Measurements from ENCODE around the gene ZNF705A. TPM values are rescaled to one million over a fixed set of nuclear protein-coding genes. Genes with fewer than 3 reads are reported as not detected.
"Not testable (repeated sequence)": the region's sequence is repeated elsewhere in the genome, so short reads cannot be mapped to it uniquely, and the experiment has no call there.

ZNF705A gene
- total RNA-seq, 1 experiment from 2014 or later: not detected

DNA sequence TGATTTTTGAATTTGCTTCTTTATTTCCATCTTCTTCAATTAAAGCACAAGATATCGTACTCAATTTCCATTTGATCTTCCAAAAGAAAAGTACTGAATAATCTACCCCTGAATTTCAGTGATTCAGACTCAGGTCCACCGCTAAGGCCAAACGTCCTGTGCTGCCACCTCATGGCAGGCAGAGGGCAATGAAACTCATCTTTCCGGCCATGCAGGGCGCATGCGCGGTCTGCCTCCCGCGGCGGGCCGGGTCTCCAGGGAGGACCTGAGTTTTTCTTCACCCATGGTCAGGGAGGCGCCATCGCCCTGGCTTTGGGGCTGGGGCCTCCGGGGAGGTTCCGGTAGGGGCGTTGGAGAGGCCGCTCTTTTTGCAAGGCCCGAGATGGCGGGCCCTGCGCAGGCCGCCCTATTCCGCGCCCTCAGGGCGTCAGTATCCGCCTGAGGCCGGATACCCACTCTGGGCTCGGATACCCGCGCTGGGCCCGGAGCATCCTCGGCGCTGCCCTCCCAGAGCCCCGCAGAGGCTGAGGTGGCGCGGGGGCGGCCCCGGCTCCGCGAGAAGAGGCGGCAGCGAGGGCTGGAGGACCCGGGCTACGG, 23.3 kb downstream of the ZNF705A start:
- BruUV-seq (replicated peaks); H3K9me3 ChIP-seq (ENCODE audit: control insufficient read depth in 1 of 2, insufficient read depth in 1 of 2, low read depth in 1 of 2, low read length in 2 of 2); H3K4me1 ChIP-seq (ENCODE audit: control insufficient read depth in 1 of 2, insufficient read depth in 2 of 2, low read length in 2 of 2); H3K36me3 ChIP-seq (ENCODE audit: control insufficient read depth in 1 of 2, insufficient read depth in 2 of 2, low read length in 2 of 2); DNase-seq (ENCODE audit: low read depth, low spot score); CTCF ChIA-PET; H3K27me3 ChIP-seq (ENCODE audit: insufficient read depth, low read length); POLR2A ChIA-PET; ATAC-seq; RAD21 ChIA-PET (ENCODE audit: low non-redundant PET in 1 of 2, low total read pairs in 2 of 2, uncharacterized antibody in 2 of 2, unreplicated experiment in 2 of 2); H3K79me2 ChIP-seq (ENCODE audit: insufficient read depth, low read length); H3K9me2 ChIP-seq (ENCODE audit: insufficient read depth); H4K20me1 ChIP-seq (ENCODE audit: insufficient read depth): not testable (repeated sequence)
- TF ChIP-seq, protein P1, sequence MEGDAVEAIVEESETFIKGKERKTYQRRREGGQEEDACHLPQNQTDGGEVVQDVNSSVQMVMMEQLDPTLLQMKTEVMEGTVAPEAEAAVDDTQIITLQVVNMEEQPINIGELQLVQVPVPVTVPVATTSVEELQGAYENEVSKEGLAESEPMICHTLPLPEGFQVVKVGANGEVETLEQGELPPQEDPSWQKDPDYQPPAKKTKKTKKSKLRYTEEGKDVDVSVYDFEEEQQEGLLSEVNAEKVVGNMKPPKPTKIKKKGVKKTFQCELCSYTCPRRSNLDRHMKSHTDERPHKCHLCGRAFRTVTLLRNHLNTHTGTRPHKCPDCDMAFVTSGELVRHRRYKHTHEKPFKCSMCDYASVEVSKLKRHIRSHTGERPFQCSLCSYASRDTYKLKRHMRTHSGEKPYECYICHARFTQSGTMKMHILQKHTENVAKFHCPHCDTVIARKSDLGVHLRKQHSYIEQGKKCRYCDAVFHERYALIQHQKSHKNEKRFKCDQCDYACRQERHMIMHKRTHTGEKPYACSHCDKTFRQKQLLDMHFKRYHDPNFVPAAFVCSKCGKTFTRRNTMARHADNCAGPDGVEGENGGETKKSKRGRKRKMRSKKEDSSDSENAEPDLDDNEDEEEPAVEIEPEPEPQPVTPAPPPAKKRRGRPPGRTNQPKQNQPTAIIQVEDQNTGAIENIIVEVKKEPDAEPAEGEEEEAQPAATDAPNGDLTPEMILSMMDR (IDR thresholded peaks at IDR 0.05 in 2 of 3, conservative IDR thresholded peaks at IDR 0.05 in 1 of 3; ENCODE audit: borderline replicate concordance in 1 of 3, insufficient read depth in 1 of 3, low read depth in 2 of 3, low read length in 2 of 3): peak; percentile 45 to 58 (median 55); a peak in 5 of 6 replicates
- TF ChIP-seq POLR2AphosphoS5 (IDR thresholded peaks at IDR 0.05; ENCODE audit: low read depth, low read length) (peak; percentile 35; the same call in 1 of the 2 replicates), RAD21 (IDR thresholded peaks at IDR 0.05; ENCODE audit: low read depth) (peak; percentile 58), ZFX (IDR thresholded peaks at IDR 0.05) (peak; percentile 54; the same call in 1 of the 2 replicates)
- H3K27ac ChIP-seq (ENCODE audit: low read depth, low read length): peak overlapping the region; percentile 20; the same call in 1 of the 2 replicates
- peak overlapping the region; percentile 85 for H2AFZ ChIP-seq (ENCODE audit: low read depth, low read length, poor library complexity, severe bottlenecking)
- intact Hi-C loops (cut with micrococcal nuclease): loop anchor here (5.0 kb wide), 1 partner anchor 73 kb away; no protein-coding TSS in a partner anchor
- peak overlapping the region; percentile 42 to 56 for H3K4me3 ChIP-seq (replicated peaks in 1 of 2; ENCODE audit: low read depth in 1 of 2, low read length in 2 of 2)
- H3K9ac ChIP-seq (ENCODE audit: low read length): peak overlapping the region; percentile 48; the same call in 1 of the 2 replicates
- peak overlapping the region; percentile 62 for H3K4me2 ChIP-seq (ENCODE audit: low read length)

DNA sequence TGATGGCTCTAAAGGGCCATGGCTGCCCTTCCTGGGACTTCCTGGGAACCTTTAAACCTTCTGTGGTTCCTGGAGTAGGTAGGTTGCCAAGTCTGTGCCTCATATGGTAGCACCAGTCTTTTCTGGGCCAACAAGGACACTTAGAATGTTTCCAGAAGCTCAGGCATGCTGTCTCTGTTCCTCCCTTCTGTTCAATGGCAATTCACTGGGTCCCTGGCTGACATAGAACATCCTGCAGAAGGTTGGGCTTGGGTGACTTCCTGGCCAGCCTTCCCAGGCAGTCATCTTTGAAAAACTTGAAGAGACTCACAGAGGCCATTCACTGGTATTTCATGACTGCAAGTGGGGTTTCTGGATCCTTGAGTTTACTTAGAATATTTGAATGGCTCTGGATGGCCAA, 24.5 kb downstream of the ZNF705A start:
- H3K79me2 ChIP-seq (ENCODE audit: insufficient read depth, low read length); H3K27ac ChIP-seq (ENCODE audit: low read depth, low read length); H3K4me2 ChIP-seq (ENCODE audit: low read length); RAD21 ChIA-PET (ENCODE audit: low non-redundant PET in 1 of 2, low total read pairs in 2 of 2, uncharacterized antibody in 2 of 2, unreplicated experiment in 2 of 2); CTCF ChIA-PET; H2AFZ ChIP-seq (ENCODE audit: low read depth, low read length, poor library complexity, severe bottlenecking); DNase-seq (ENCODE audit: low read depth, low spot score); H4K20me1 ChIP-seq (ENCODE audit: insufficient read depth); H3K9me2 ChIP-seq (ENCODE audit: insufficient read depth); H3K36me3 ChIP-seq (ENCODE audit: control insufficient read depth in 1 of 2, insufficient read depth in 2 of 2, low read length in 2 of 2); H3K27me3 ChIP-seq (ENCODE audit: insufficient read depth, low read length); H3K9ac ChIP-seq (ENCODE audit: low read length); H3K4me1 ChIP-seq (ENCODE audit: control insufficient read depth in 1 of 2, insufficient read depth in 2 of 2, low read length in 2 of 2); POLR2A ChIA-PET; ATAC-seq; H3K9me3 ChIP-seq (ENCODE audit: control insufficient read depth in 1 of 2, insufficient read depth in 1 of 2, low read depth in 1 of 2, low read length in 2 of 2); H3K4me3 ChIP-seq (replicated peaks in 1 of 2; ENCODE audit: low read depth in 1 of 2, low read length in 2 of 2); BruUV-seq (replicated peaks): not testable (repeated sequence)
- intact Hi-C loops (cut with micrococcal nuclease): loop anchor here (5.0 kb wide), 1 partner anchor 74 kb away; no protein-coding TSS in a partner anchor

DNA sequence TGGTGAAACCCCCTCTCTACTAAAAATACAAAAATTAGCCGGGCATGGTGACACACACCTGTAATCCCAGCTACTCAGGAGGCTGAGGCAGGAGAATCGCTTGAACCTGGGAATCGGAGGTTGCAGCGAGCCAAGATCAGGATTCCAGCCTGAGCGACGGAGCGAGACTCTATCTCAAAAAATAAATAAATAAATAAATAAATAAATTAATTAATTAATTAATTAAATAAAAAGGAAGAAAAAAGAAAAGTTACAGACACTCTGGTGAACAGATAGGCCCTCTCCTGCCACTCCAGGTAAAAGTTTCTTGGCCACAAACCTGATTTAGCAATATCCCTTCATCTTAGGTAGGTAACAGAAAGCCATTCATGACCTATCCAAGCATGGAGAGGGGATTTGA, 26.1 kb downstream of the ZNF705A start:
- H3K4me2 ChIP-seq (ENCODE audit: low read length); H2AFZ ChIP-seq (ENCODE audit: low read depth, low read length, poor library complexity, severe bottlenecking); H3K4me1 ChIP-seq (ENCODE audit: control insufficient read depth in 1 of 2, insufficient read depth in 2 of 2, low read length in 2 of 2); ATAC-seq; RAD21 ChIA-PET (ENCODE audit: low non-redundant PET in 1 of 2, low total read pairs in 2 of 2, uncharacterized antibody in 2 of 2, unreplicated experiment in 2 of 2); DNase-seq (ENCODE audit: low read depth, low spot score); H3K9me3 ChIP-seq (ENCODE audit: control insufficient read depth in 1 of 2, insufficient read depth in 1 of 2, low read depth in 1 of 2, low read length in 2 of 2); H4K20me1 ChIP-seq (ENCODE audit: insufficient read depth); H3K9me2 ChIP-seq (ENCODE audit: insufficient read depth); H3K79me2 ChIP-seq (ENCODE audit: insufficient read depth, low read length); H3K4me3 ChIP-seq (replicated peaks in 1 of 2; ENCODE audit: low read depth in 1 of 2, low read length in 2 of 2); POLR2A ChIA-PET; H3K27ac ChIP-seq (ENCODE audit: low read depth, low read length); H3K27me3 ChIP-seq (ENCODE audit: insufficient read depth, low read length); CTCF ChIA-PET; BruUV-seq (replicated peaks); H3K9ac ChIP-seq (ENCODE audit: low read length); H3K36me3 ChIP-seq (ENCODE audit: control insufficient read depth in 1 of 2, insufficient read depth in 2 of 2, low read length in 2 of 2): not testable (repeated sequence)
- intact Hi-C loops (cut with micrococcal nuclease): loop anchor here (5.0 kb wide), 1 partner anchor 76 kb away; no protein-coding TSS in a partner anchor

DNA sequence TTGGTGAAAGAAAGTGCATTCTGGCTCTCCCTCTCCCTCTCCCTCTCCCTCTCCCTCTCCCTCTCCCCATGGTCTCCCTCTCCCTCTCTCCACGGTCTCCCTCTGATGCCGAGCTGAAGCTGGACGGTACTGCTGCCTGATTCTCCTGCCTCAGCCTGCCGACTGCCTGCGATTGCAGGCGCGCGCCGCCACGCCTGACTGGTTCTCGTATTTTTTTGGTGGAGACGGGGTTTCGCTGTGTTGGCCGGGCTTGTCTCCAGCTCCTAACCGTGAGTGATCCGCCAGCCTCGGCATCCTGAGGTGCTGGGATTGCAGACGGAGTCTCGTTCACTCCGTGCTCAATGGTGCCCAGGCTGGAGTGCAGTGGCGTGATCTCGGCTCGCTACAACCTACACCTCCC, 26.5 kb downstream of the ZNF705A start:
- H3K4me3 ChIP-seq (replicated peaks in 1 of 2; ENCODE audit: low read depth in 1 of 2, low read length in 2 of 2); DNase-seq (ENCODE audit: low read depth, low spot score); H3K9me2 ChIP-seq (ENCODE audit: insufficient read depth); H3K4me1 ChIP-seq (ENCODE audit: control insufficient read depth in 1 of 2, insufficient read depth in 2 of 2, low read length in 2 of 2); H3K4me2 ChIP-seq (ENCODE audit: low read length); BruUV-seq (replicated peaks); H3K79me2 ChIP-seq (ENCODE audit: insufficient read depth, low read length); RAD21 ChIA-PET (ENCODE audit: low non-redundant PET in 1 of 2, low total read pairs in 2 of 2, uncharacterized antibody in 2 of 2, unreplicated experiment in 2 of 2); H3K27ac ChIP-seq (ENCODE audit: low read depth, low read length); POLR2A ChIA-PET; H3K27me3 ChIP-seq (ENCODE audit: insufficient read depth, low read length); H4K20me1 ChIP-seq (ENCODE audit: insufficient read depth); ATAC-seq; H2AFZ ChIP-seq (ENCODE audit: low read depth, low read length, poor library complexity, severe bottlenecking); H3K9ac ChIP-seq (ENCODE audit: low read length); CTCF ChIA-PET; H3K9me3 ChIP-seq (ENCODE audit: control insufficient read depth in 1 of 2, insufficient read depth in 1 of 2, low read depth in 1 of 2, low read length in 2 of 2); H3K36me3 ChIP-seq (ENCODE audit: control insufficient read depth in 1 of 2, insufficient read depth in 2 of 2, low read length in 2 of 2): not testable (repeated sequence)
- intact Hi-C loops (cut with micrococcal nuclease): loop anchor here (5.0 kb wide), 1 partner anchor 76 kb away; no protein-coding TSS in a partner anchor

All from HCT116 (cell line).